MCF 10A (cell line): Measurements from ENCODE around the gene RPL22. TPM values are rescaled to one million over a fixed set of nuclear protein-coding genes. Genes with fewer than 3 reads are reported as not detected.
A peak's percentile ranks its signal among the peaks of the same experiment; 100 is the strongest.

Experiments used
- BruUV-seq: library from RNA; stranded (reverse); fragments of 400-500 nt; replicated peaks from 2 replicates; lab custom pipeline; 2021; lab: Mats Ljungman, UMichigan
- CTCF ChIA-PET: fragments of 300-600 bp; sonication (Branson Sonifier 250); formaldehyde crosslinking; extraction: SDS; loops from one replicate; lab custom pipeline; 2021; ENCODE audit warnings: antibody characterized with exemption, inconsistent platforms; lab: Yijun Ruan, JAX
- POLR2A ChIA-PET: fragments of 300-600, 350-650 bp; sonication (Branson Sonifier 250); formaldehyde crosslinking; extraction: SDS; loops from one replicate; lab custom pipeline; 2020; ENCODE audit warnings: antibody characterized with exemption, inconsistent platforms; lab: Yijun Ruan, JAX
- DNase-seq: peaks from one replicate; pipeline ENCODE4 v3.0.0-alpha.2; 2018; ENCODE audit not compliant: unreplicated experiment
- H3K27ac Mint-ChIP-seq: one replicate; pipeline ENCODE4 v1.8.0; 2022; ENCODE audit warnings: mild to moderate bottlenecking, low read depth, mixed read lengths; ENCODE audit not compliant: unreplicated experiment
- H3K27me3 Mint-ChIP-seq: one replicate; pipeline ENCODE4 v1.8.0; 2022; ENCODE audit warnings: mixed read lengths; ENCODE audit not compliant: insufficient read depth, unreplicated experiment
- H3K36me3 Mint-ChIP-seq: one replicate; pipeline ENCODE4 v1.8.0; 2022; ENCODE audit warnings: mild to moderate bottlenecking, moderate library complexity, mixed read lengths; ENCODE audit not compliant: insufficient read depth, unreplicated experiment
- H3K4me1 Mint-ChIP-seq: one replicate; pipeline ENCODE4 v1.8.0; 2022; ENCODE audit warnings: mixed read lengths; ENCODE audit not compliant: insufficient read depth, unreplicated experiment
- H3K4me3 Mint-ChIP-seq: one replicate; pipeline ENCODE4 v1.8.0; 2022; ENCODE audit warnings: mild to moderate bottlenecking, moderate library complexity, mixed read lengths; ENCODE audit not compliant: unreplicated experiment
- H3K9me3 Mint-ChIP-seq: one replicate; pipeline ENCODE4 v1.8.0; 2022; ENCODE audit warnings: mixed read lengths; ENCODE audit not compliant: unreplicated experiment
- CTCF ChIP-seq: fragments of 200-600 bp; IDR thresholded peaks from one replicate; pipeline ENCODE4 v1.8.0; 2022; ENCODE audit warnings: antibody characterized with exemption, mild to moderate bottlenecking; ENCODE audit not compliant: unreplicated experiment
- intact Hi-C: fragments of 100-400 bp; cut with micrococcal nuclease; formaldehyde crosslinking; loops from 2 replicates; pipeline ENCODE4 v1.14.1; 2022
- total RNA-seq: library from RNA; stranded (reverse); gene quantifications from 2 replicates; pipeline ENCODE4 v1.2.3, GENCODE V29; 2022

Gene RPL22
- total RNA-seq, 1 experiment from 2014 or later: 477 TPM

- peaks cover 10% of the 10 kb centered on the region for H3K27me3 Mint-ChIP-seq
- no peak overlapping the region for H3K4me3 Mint-ChIP-seq
- no peak overlapping the region for H3K27ac Mint-ChIP-seq
- intact Hi-C loops: no loop called here
- no peak for DNase-seq
- ChIA-PET CTCF (no interaction called here), POLR2A (interaction anchor here (0.6 kb wide), 1 partner anchor 10 kb away, joined by 3 read pairs; no protein-coding TSS in a partner anchor)
- peaks cover 1% of the 10 kb centered on the region for H3K4me1 Mint-ChIP-seq
- H3K36me3 Mint-ChIP-seq: no peaks in the 10 kb centered on the region
- no TSS peak for BruUV-seq
- TF ChIP-seq CTCF: no peak
- no peaks in the 10 kb centered on the region for H3K9me3 Mint-ChIP-seq
Observed at GRCh38 chr1:6151291-6151822, 48.0 kb downstream of the RPL22 start.

DNA sequence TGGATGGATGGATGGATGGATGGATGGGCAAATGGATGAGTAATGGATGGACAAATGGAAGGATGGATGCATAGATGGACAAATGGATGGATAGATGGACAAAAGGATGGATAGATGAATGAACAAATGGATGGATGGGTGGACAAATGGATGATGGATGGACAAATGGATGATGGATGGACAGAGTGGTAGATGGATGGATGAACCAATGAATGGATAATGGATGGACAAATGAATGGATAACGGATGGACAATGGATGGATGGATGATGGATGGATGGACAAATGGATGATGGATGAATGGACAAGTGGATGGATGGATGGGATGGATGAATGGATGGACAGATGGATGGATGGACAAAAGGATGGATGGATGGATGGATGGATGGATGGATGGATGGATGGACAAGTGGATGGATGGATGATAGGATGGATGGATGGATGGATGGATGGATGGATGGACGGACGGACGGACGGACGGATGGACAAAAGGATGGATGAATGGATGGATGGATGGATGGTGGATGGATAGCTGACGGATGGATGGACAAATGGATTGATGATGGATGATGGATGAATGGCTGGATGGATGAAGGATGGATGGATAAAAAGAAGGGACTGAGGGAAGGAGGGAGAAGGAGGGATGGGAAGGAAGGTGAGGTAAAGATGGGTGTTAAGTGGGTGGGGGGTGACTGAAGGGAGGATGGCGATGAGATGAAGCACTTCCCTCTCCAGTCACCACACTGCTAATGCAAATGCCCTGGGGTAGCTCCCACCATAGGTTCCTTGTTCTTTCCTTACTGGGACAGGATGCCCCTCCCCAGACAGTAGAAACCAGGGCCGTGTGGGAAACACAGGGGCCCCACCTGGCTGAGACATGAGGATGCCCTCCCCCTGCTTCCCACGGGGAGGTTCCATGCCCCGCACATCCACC lies 49.1 kb downstream of the RPL22 start:
- H3K4me1 Mint-ChIP-seq: peaks cover 6% of the 10 kb centered on the region
- H3K4me3 Mint-ChIP-seq: no peak overlapping the region
- POLR2A ChIA-PET: interaction anchor here (0.7 kb wide), 1 partner anchor 87 kb away, joined by 3 read pairs; no protein-coding TSS in a partner anchor
- H3K36me3 Mint-ChIP-seq: no peaks in the 10 kb centered on the region
- no peak for DNase-seq
- peaks cover 10% of the 10 kb centered on the region for H3K27me3 Mint-ChIP-seq
- CTCF ChIA-PET: interaction anchor here (0.5 kb wide), 1 partner anchor 44 kb away, joined by 5 read pairs; no protein-coding TSS in a partner anchor
- no peak for TF ChIP-seq CTCF
- H3K9me3 Mint-ChIP-seq: no peaks in the 10 kb centered on the region
- intact Hi-C loops: no loop called here
- H3K27ac Mint-ChIP-seq: no peak overlapping the region
- no TSS peak for BruUV-seq

DNA sequence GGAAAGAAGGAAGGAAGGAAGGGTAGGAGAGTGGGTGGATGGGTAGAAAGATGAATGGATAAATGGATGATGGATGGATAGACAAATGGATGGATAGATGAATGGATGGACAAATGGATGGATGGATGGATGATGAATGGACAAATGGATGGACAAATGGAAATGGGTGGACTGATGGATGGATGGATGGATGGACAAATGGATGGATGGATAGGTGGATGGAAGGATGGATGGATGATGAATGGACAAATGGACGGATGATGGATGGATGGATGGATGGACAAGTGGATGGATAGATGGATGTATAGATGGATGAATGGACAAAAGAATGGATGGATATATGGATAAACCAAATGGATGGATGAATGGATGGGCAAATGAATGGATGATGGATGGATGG lies 49.8 kb downstream of the RPL22 start:
- CTCF ChIA-PET: no interaction called here
- H3K27ac Mint-ChIP-seq: no peak overlapping the region
- DNase-seq: no peak
- intact Hi-C loops: no loop called here
- POLR2A ChIA-PET: no interaction called here
- H3K27me3 Mint-ChIP-seq: peaks cover 10% of the 10 kb centered on the region
- no TSS peak for BruUV-seq
- H3K4me3 Mint-ChIP-seq: no peak overlapping the region
- no peaks in the 10 kb centered on the region for H3K9me3 Mint-ChIP-seq
- no peaks in the 10 kb centered on the region for H3K36me3 Mint-ChIP-seq
- H3K4me1 Mint-ChIP-seq: peaks cover 6% of the 10 kb centered on the region
- no peak for TF ChIP-seq CTCF

DNA sequence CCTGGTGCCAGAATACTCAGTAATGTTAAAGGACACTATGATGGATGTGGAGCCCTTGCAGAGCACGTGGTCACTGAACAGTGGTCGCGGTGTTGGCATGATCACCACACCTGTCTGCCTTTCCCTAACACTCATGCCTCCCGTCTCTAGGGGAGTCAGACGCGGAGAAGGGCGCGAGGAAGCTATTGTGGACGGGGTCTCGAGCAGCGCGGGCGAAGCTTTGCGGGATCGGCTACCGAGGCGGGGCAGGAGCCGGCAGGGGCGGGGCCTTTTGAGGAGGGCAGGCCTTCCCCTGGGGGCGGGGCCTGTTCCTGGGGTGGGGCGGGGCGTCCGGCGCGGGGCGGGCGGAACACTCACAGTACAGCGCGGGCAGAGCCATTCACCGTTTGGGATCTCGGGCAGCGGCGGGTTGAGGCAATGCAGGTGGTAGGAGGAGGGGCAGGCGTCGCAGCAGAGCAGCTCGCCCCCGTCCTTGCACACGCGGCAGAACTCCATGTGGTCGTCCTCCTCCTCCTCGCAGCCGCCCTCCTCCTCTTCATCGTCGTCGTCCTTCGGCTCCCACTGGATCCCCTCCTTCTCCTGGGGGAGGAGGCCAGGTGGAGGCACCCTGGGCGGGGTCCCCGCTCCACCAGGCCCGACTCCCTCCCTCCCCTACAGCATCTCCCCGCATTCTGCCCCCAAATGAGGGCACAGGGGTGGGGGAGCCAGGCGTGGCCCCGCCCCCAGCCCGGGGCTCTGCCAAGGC lies 50.7 kb downstream of the RPL22 start:
- H3K4me1 Mint-ChIP-seq: peaks cover 6% of the 10 kb centered on the region
- intact Hi-C loops: no loop called here
- ChIA-PET POLR2A (no interaction called here), CTCF (no interaction called here)
- no peak overlapping the region for H3K27ac Mint-ChIP-seq
- peak overlapping the region; percentile 58 for H3K4me3 Mint-ChIP-seq
- peaks cover 10% of the 10 kb centered on the region for H3K27me3 Mint-ChIP-seq
- no peak for TF ChIP-seq CTCF
- H3K36me3 Mint-ChIP-seq: no peaks in the 10 kb centered on the region
- BruUV-seq: no TSS peak
- DNase-seq: peak; percentile 76
- H3K9me3 Mint-ChIP-seq: no peaks in the 10 kb centered on the region
